Peyer's patch (tissue), 4 donors: ENCODE measurements around the gene ARL4A.

Experiments used
- POLR2A ChIP-seq, 2 donors: fragments of 450-650 bp; IDR thresholded peaks; one replicate each; pipeline ENCODE4 v1.5.1; 2017; ENCODE audit warnings: antibody characterized with exemption in 2 of 2, mild to moderate bottlenecking in 2 of 2, moderate library complexity in 2 of 2
- TF ChIP-seq, protein P1 (sequence below), 6 experiments: fragments of 450-650 bp in 4 of 6; fragments of 200-600 bp in 2 of 6; sonication (generic) in 1 of 6; IDR thresholded peaks; one replicate each; pipeline ENCODE4 v1.5.1; 2017 to 2019; ENCODE audit warnings: antibody characterized with exemption in 6 of 6, mild to moderate bottlenecking in 3 of 6, moderate library complexity in 1 of 6

DNA sequence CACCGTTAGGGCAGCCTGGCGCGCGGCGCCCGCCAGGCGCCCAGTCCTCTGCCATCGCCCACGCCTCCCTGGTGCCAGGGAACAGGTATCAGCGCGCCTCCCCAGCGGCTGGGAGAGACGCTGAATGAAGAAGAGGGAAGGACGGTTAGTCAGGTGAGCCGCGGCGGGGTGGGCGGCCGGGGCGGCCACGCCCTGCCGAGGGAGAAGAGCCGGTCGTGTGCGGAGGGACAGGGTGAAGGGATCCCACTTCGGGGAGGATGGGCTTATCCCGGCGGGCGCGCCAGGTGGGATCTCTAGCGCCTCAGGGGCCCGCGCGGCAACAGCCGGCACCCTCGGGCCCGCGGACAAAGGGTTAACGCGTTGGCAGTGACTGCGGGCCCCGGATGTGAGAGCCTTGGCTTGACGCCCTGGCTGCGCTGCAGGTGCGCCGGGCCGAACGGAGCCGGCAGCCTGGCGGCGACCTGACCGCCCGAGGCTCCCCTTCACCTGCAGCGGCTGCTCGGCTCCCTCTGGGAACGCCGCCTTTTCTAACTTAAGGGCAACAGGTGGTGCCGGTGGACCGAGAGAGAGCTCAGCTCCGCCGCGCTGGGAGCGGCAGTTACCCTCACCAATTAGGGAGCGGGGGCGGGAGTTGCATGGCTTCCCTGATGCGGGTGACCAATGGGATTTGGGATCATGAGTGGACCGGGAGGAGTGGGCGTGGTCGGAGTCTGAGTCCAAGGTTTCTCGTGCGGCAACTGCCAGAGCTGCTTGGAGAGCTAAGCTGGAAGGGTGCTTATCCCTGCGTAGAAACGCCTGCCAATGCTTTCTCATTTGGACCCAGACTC lies at the start of gene ARL4A:
- peak; percentile 95 to 98 for TF ChIP-seq POLR2A (IDR thresholded peaks at IDR 0.05)
- TF ChIP-seq, protein P1, sequence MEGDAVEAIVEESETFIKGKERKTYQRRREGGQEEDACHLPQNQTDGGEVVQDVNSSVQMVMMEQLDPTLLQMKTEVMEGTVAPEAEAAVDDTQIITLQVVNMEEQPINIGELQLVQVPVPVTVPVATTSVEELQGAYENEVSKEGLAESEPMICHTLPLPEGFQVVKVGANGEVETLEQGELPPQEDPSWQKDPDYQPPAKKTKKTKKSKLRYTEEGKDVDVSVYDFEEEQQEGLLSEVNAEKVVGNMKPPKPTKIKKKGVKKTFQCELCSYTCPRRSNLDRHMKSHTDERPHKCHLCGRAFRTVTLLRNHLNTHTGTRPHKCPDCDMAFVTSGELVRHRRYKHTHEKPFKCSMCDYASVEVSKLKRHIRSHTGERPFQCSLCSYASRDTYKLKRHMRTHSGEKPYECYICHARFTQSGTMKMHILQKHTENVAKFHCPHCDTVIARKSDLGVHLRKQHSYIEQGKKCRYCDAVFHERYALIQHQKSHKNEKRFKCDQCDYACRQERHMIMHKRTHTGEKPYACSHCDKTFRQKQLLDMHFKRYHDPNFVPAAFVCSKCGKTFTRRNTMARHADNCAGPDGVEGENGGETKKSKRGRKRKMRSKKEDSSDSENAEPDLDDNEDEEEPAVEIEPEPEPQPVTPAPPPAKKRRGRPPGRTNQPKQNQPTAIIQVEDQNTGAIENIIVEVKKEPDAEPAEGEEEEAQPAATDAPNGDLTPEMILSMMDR (IDR thresholded peaks at IDR 0.05) = peak in 4 of 6 experiments; percentile 23 to 81 (median 52)
